HuH-7.5 (cell line): ENCODE results near the gene DOK5.

Source experiments
- DNase-seq: peaks from one replicate; pipeline ENCODE4 v3.0.0; 2011; ENCODE audit warnings: low spot score

Gene DOK5

DNA sequence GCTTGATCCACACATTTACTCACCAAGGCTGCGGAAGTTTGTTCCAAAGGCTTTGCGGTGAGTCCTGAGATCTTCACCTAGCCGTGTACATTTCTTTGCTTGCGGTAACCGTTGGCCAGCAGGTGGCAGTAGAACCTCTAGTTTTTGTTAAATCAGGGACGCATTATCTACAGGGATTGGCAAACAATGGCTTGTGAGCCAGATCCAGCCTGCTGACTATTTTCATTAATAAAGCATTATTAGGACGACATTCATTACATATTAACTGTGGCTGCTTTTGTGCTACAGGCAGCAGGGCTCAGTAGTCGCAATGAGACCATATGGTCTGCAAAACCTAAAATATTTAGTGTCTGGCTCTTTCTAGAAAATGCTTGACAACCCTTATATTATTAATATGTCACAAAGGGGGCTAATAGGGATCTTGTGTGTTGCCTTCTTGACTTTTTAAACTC, 174.1 kb downstream of the DOK5 start:
- DNase-seq = peak; percentile 92

DNA sequence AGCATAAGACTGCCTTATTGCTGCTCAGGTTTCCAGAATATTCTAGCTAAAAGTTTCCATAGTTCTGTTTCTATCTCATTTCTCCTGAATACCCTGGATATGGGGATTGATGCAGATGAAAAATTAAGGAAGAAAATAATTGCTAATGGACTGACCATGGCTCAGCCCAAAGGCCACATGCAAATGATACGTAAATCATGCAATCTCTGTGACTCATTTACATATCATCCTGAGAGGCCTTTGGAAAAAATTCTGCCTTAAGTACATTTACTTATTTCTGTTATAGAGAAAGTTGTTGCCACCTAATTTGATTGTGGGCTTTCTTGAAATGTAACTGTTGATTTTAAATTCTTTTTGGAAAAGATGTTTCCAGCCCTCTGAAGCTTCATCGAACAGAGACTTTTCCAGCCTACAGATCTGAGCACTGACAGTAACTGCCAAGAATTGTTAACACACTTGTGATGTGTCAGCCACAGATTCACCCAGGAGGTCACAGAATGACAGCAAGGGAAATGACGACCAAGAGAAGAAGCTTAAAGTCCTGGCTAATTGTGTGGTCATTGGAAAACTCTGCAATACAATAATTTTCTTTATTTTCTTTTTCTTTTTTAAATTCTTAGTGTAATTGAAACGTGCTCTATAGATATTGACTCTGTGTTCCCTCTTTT, 174.8 kb downstream of the DOK5 start:
- DNase-seq = no peak

GRCh38 chr20:54651252-54651651, 175.9 kb downstream of the DOK5 start:
- no peak for DNase-seq

GRCh38 chr20:54654450-54654849, 179.1 kb downstream of the DOK5 start:
- no peak for DNase-seq

- DNase-seq = no peak
These were observed 182.0 kb downstream of the DOK5 start for GRCh38 chr20:54657268-54657826.

- no peak for DNase-seq
These were observed 183.1 kb downstream of the DOK5 start for GRCh38 chr20:54658525-54658924.

DNA sequence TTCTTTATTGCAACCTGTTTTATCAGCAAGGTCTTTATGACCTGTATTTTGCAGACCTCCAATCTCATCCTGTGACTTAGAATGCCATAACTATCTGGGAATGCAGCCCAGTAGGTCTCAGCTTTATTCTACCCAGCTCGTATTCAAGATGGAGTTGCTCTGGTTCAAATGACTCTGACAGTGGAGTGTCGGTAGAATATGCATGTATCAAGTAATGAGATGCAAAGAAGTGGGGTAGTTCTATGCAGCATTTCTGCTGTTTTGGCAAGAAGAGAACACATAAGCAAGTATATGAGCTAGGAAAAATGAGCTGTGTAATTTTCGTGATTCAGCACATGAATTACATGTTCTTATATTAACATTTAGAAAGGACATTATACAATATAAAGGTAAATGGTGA, 185.9 kb downstream of the DOK5 start:
- DNase-seq = no peak

DNA sequence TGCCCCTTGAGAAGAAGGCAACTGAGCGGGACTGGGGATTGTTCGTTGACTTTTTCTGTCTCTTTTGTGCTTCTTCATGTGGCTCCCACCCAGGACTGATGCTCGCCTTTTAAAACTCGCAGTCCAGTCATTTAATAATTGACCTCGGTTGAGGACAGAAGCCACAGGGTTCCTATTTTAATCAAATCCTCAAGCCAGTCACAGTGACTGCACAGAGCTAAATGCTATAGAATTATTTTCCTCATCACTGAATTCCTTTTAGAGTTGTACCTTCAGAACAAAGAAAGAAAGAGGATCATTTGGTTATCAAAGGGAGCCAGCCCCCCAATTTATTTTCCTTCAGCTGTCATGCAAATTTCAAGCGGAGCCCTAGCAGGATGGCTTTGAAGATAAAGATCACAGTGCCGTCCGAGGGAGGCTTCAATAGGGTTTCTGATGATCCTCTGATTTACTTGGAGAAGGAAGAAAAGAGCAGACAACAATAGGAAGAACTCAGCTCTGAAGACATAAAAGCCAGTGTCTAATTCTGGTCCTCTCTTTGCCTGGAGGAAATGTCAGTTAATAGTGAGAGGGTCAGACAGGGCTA, 186.6 kb downstream of the DOK5 start:
- DNase-seq = no peak

GRCh38 chr20:54665812-54666211, 190.4 kb downstream of the DOK5 start:
- no peak for DNase-seq

DNA sequence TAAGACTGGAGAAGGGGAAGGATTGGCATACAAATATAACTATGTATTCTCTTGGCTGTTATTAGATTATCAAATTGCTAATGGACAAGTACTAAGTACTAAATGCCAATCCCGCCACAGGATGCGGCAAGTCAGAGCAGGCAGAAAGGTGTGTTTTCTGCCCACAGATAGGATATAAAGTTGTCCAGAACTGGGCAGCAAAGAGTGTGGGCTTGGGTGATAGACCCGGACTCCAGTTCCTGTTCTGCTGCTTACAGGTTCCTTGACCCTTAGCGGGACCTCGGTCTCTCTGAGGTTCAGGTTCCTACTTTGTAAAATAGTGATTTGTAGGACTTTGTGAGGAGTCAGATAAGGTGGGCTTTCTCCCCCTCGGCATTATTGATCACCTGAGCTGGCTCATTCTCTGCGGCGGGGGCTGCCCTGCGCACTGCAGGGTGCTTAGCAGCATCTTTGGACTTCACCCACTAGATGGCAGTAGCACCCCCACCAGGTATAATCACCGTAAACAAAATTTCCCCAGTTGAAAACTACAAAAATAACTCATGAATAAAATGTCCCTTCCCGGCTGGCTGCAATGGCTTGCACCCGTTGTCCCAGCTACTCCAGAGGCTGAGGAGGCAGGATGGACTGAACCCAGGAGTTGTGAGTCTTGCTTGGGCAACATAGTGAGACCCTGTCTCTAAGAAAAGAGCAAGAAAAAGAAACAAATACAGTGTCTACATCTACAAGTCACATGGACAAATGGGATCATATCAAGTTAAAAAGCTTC, 193.1 kb downstream of the DOK5 start:
- peak; percentile 51 for DNase-seq

DNA sequence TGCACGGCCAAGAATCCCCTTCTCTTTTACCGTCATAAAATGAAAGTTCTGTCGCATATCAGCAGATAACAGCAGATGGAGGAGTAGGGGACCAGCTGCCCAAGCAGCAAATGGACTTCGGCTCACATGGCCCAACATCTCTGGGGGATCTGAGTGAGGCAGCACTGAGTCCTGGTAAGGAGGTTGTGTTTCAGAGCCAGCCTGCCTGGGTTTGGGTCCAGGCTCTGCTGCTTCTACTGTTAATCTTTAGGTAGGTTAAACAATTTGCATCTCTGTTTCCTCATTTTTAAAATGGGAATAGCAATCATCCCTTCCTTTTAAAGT, 193.6 kb downstream of the DOK5 start:
- no peak for DNase-seq

GRCh38 chr20:54678253-54678652, 202.9 kb downstream of the DOK5 start:
- DNase-seq = no peak

DNA sequence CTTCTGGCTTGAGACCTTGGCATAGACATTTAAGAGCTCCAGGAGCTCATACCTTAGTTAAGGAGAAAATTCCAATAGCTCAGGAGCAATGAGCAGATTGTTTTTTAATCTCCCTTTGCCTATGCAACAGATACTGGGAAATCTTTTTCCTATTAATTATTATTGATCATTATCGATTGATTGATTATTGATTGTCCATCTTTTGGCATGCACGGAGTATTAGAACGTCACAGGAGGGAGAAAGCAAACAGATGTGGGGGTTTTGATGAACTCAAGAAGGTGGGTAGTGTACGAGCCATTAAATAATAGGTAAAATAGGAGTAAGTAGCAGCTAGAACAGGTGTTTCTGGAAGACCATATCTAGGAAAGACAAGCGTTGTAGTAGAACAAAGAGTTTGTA, 205.0 kb downstream of the DOK5 start:
- DNase-seq = no peak

DNA sequence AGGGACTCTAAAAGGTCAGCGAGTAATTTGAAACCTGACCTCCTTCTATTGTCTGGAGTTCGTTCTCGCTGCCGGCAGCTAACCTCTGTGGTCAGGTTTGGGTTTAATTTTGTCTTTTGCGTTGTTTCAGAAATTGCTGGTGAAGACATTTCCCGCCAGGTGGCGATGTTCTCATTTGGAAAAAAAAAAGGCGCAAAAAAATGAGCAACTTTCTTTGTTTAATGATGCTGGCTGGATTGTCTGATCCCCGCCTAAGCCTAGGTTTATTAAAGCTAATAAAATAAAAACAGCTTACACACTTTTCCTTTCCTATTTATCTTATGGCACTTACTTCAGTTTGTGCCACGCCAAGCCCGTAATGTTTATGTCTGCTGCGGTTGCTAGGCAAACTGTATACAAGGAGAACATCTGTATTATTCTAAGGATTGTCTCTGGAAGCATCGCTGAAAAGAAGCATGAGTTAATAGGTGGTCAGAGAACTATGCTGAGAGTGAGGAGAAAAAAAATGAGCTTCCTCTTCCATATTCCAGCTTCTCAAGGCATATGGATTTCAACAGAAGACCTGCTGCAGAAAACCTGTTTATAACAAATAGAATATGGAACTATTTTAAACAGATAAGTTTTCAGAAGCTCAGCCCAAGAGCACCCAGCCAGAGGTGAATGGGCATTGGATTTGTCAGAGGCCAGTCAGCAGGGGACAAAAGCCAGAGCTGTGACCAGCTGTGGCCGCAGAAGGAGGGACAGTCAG, 205.7 kb downstream of the DOK5 start:
- peak; percentile 48 for DNase-seq

DNA sequence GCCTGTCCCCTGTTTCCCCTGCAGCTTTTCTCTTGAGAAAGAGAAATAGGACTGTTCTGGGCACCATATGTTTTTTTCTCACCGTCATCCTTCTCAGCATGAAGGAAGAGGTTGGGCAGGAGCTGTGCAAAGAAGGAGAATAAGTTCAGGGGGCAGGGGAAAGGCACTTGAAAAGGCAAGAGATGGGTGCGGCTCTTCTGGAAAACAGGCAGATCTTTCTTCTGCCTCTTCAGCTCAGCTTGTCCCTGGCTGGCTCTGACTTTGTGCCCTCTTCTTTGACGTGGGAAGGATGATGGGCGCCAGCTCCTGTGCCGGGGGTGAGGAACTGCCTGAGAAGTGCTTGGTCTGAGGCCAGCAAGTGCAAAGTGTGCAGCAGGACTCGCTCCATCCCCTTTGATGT, 206.5 kb downstream of the DOK5 start:
- no peak for DNase-seq

DNA sequence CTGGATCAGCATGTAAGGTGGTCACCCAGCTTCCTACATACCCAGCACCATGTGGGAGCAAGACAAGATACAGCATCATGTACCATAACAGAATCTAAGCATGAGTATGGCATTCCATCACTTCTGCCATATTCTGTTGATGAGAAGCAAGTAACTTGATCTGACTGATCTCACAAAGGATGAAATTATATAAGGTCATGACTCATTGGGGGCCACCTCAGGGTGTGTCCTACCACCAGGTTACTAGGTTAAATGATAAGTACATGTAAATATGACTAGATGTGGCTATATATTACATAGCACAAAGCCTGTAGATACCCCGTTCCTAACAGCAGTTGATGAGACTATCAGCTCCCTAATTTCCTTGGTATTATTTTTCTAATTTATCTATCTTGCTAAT, 213.1 kb downstream of the DOK5 start:
- no peak for DNase-seq

DNA sequence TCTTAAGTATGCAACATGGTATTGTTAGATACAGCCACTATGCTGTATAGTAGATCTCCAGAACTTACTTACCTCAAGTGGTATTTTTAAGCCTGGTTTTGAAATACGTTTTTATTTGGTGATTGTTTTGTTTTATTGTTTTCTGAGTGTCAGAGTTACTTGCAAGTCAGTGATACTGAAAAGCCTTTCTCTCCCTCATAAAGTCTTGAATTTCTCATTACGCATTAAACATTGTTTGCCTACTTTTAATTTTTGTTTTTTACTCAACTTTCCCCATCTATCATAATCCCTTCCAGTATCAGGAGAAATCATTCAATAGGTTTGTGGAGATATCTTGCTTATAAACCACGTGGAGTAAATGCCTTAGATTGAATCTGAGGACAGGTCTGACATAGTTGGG, 214.9 kb downstream of the DOK5 start:
- DNase-seq = no peak

DNA sequence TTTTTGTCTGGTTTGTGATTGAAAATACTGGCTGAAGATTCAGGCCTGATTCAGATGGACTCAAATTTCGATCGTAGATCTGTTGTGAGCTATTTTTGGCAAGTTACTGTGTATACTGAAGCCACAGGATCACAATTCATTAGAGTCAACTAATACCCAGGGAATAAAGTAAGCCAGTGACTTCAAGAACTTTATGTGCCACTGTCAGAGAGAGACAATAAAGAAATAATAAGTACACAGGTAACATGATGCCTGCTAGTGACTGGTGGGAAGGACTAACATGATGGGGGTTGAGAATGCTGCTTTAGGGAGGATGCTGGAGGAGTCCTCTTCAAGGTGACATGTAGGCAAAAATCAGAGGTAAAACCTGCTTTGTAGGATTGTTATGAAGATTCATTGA, 215.9 kb downstream of the DOK5 start:
- DNase-seq = no peak

- DNase-seq = no peak
These were observed 216.9 kb downstream of the DOK5 start for GRCh38 chr20:54692168-54692887.

- DNase-seq = no peak
These were observed 219.1 kb downstream of the DOK5 start for GRCh38 chr20:54694516-54694915.

- no peak for DNase-seq
These were observed 223.0 kb downstream of the DOK5 start for GRCh38 chr20:54698373-54698772.
